GM18520 (cell line): ENCODE measurements around the gene ENPP6.

Experiments
- ATAC-seq: cut with Tn5 transposase; IDR thresholded peaks from one replicate; pipeline ENCODE4 v1.9.1; 2021; ENCODE audit not compliant: unreplicated experiment

ENPP6 gene

DNA sequence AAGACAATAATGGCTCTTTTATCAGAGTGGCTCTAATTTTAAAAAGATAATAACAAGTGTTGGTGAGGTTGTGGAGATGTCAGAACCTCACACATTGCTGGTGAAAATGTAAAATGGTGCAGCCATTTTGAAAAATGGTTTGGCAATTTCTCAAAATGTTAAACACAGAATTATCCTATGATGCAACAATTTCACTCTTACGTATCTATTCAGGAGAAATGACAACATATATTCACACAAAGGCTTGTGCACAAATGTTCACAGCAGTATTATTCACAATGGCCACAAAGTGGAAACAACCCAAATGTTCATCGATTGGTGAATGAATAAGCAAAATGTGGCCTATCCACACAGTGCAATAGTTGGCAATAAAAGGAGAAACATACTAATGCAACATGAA is 24.7 kb downstream of the ENPP6 start:
- ATAC-seq = no peak

- ATAC-seq = no peak
These were observed 26.4 kb downstream of the ENPP6 start for GRCh38 chr4:184191267-184191666.

GRCh38 chr4:184190711-184191110 is 27.0 kb downstream of the ENPP6 start:
- no peak for ATAC-seq

DNA sequence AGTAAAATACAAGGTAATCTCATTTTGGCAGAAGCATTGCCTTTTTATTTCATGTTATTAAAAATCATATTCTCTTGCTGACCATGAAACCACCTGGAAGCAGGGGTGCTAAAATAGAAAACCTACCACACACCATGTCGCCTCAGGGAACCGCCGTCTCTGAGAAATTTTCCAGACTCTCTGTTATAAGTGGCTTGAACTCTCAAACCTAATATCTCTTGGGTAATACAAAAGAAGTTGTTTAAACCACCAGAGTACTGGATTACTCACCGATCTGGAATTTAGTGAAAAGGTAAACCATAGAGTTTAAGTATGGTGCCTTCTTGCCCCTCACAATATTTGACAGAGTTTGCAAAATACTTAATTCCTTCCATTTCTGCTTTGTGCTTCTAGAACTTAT is 27.7 kb downstream of the ENPP6 start:
- ATAC-seq = no peak

GRCh38 chr4:184188443-184189400 is 29.0 kb downstream of the ENPP6 start:
- no peak for ATAC-seq

DNA sequence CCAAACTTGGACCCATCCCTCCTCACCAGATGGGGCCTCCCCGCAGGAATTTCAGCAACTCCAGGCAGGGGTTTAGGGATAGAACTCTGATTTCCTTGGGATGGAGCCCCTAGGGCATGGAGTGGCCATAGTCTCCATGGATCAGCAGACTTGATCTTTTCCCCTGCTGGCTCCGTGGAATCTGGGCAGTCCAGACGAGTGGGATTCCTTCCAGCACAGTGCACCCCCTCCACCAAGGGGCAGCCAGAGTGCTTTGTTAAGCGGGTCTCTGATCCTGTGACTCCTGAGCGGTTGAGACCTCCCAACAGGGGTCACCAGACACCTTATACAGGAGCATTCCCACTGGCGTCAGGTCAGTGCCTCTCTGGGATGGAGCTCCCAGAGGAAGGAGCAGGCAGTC is 40.4 kb downstream of the ENPP6 start:
- no peak for ATAC-seq

DNA sequence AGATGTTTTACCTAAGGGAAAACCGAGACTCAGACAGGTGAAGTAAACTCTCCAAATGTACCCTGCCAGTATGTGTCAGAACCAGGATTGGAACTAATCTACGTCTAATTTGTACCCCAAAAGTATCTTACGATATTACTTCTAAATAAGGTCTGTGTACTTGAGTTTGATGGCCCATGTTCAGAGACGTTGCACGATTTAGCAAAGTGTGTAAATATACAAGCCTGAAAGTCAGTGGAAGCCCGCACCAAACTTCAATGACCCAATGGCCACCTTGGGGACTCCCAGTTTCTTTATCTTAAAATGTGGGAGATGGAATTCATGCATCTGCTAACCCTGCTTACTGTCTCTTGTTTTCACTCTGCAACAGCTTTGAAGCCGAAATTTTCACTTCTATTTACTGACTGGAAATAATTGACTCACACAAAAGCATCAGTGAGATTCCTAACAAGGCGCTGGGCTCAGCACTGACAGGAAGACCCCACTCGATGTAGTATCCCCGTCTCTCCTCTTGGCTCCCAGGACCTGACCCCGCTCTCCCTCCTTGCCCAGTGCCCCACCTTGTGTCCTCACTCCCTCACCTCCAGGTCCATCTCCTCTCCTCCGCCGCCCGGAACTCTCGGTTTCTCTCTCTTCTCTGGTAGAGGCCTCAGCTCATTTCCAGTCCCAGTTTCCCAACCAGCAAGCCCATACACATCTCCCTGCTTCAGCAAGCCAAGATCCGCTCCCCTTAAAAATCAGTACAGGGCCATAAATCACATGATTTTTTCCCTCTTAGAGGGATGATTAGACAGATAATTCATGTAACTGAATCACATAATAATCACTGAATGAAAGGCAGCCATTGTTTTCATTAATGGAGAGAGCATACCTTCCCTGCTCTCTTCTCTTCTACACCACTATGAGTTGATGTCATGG is 42.8 kb downstream of the ENPP6 start:
- ATAC-seq = no peak

GRCh38 chr4:184171011-184171410 is 46.7 kb downstream of the ENPP6 start:
- no peak for ATAC-seq

DNA sequence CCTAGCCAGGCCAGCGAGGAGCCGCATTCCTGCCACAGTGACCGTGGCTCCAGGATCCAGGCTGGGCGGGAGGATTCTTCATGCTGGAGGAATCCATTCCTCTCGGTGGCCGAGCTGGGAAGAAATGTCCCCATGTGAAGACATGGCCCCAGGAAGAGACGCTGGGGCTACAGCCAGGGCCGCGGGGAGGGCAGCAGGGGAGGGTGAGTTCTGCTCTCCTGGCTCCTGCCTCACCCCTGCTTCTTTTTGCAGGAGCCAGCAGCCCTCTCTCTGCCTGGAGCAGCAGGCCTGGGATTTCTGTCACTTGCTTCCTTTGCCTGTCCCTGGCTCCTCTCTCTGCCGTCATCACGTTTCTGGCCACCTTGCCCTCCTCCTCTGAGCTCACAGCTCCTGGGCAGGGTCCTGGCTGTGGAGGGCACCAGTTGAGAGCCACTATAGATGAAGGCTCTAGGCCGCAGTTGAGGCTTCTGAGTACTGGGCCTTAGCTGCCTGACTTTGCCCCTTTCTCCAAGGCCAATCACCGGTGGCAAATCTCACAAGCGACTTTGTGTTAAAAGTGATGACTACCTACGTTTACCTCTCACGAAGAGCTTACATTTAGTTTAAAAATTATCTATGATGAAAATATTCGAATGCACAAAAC is 48.3 kb downstream of the ENPP6 start:
- no peak for ATAC-seq

DNA sequence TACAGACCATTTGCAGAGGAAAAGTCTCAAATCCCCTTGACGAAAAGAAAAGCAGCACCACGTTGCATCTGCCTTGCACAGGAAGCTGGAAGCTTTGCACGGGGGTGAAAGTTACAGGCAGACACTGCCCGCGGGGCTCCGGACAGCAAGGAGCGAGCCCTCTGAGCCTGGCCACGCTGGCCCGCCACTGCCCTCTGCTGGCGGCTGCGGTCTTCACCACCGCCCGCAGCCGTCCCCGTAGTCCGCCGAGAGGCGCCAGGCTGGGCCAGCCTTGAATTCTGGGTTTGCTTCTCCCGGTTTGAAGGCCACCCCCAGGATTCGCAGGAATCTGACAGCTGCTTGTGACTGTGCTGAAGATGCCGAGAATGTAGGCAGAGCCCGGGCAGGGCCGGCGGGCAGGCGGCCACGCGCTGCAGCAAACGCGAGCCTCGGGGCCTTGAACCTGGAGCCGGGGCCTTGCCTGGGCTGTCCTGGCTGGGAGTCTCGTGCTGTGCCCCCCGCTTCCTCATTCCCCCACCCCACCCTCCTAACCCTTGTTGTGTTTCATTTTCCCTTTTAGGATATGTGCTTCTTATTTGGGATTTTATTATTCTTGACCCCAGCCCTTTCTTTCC is 49.2 kb downstream of the ENPP6 start:
- peak; percentile 62 for ATAC-seq

GRCh38 chr4:184167576-184167975 is 50.1 kb downstream of the ENPP6 start:
- peak; percentile 65 for ATAC-seq

DNA sequence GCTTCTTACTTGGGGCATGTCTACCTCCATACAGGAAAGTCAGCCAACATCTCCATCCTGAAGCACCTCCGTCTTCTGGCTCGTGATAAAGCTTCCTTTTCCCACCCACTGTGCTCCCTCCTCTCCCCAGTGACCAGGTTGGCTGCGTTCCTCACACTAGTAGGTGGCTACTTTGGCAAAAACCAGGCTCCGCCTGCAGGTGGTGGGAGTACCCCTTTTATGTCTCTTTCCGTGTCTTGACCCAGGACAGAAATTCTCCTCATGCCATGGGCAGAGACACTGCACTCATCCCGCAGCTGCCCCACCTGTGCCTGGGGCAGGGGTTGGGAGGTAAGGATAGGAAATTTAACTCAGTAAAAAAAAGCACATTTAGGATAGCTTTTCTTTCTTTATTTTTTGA is 50.9 kb downstream of the ENPP6 start:
- no peak for ATAC-seq

- no peak for ATAC-seq
These were observed 52.4 kb downstream of the ENPP6 start for GRCh38 chr4:184165291-184165690.

DNA sequence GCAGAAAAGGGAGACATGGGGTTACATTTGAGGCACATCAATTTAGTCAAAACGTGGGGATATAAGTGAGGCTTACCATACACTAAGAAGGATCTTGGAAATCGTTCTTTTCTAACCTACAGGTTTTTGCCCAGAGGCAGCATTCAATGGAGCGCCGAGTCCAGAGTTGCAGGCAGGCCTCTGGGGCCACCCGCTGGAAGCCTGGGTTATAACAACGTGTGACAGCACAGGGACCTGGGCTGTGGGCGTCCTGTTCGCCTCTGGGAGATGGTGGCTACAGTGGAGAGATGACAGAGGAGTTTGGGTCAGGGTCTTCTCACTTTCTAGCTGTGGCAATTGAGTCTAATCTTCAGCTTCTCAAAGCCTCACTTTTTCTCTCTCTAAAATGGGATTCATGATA is 53.9 kb downstream of the ENPP6 start:
- no peak for ATAC-seq

DNA sequence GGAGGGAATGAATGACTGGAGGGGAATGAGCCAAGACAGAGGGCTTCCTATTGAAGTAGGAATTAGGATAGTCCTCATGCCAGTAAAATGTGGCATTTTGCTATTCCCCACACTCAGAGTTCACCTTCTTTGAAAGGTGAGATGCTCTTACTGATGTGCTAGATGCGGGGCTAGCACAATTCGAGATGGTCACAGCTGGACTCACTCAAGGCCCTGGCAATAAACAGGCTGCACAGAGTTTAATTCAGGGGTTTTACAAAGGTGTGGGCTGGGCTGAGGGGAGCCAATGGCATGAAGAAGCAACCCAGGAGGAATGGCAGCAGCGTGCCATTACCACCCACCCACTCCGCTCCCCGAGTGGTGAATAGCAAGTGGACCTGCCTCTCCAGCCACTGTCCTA is 55.1 kb downstream of the ENPP6 start:
- ATAC-seq = no peak

GRCh38 chr4:184157322-184157721 is 60.4 kb downstream of the ENPP6 start:
- no peak for ATAC-seq

DNA sequence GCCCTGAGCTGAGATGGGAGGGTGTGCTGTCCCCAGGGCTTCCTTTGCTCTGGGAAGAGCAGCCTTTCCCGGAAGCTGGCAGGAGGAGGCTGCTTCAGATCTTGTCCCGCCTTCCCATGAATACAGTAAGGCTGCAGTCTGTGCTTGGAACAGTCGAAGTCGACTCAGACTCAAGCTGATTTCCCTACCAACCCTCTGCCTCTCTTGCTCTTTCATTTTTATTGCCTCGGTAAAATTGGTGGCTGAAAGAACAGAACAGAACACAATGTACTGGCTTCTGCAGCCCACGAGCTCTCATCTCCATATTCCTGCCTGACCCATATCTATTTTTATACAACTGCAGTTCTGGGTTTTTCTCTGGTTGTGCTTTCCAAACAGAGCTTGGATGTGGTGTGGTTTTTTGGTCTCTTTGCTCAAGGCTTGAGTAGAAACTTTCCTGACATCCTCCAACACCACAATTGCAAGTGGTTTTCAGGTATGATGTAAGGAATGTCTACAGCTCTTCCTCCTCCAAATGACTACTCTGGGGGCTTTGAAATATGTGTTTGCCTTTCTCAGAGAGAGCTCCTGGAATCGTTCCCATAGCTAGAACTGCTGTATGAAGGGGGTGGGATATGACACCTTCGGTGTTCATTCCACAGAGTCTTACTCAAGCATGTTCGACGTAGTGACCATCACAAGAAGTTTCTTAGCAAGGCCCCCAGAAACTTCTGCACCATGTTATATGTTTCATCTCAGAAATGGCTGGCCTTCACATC is 61.3 kb downstream of the ENPP6 start:
- no peak for ATAC-seq

GRCh38 chr4:184154199-184154598 is 63.5 kb downstream of the ENPP6 start:
- ATAC-seq = no peak

- ATAC-seq = no peak
These were observed 63.9 kb downstream of the ENPP6 start for GRCh38 chr4:184153781-184154180.

DNA sequence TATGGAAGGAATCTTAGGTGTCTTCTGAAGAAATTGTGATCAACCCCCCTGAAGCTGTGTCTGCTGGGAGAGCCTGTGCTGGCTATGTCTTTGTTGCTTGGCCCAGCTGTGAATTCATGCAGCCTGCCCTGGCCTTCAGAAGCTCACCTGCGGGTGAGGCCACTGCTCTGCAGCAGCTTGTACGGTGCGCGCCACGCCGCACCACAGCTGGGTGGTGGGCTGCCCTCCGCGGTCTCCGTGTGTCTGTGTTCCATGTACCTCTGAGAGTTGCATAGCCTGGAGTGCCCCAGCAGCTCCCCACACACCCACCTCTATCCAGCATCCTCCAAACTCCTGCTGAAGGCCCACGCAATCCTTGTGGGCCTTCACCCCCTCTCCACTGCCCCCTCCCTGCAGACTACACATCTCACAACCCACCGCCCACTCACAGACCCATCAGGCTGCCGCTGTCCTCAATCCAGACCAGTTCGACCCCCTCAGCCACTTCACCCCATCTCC is 65.6 kb downstream of the ENPP6 start:
- no peak for ATAC-seq
